MM.1S (cell line): Measurements from ENCODE around the gene SDK1.

Experiments
- EZH2phosphoT487 ChIP-seq: fragments of 300-600 bp; sonication (generic); IDR thresholded peaks from 2 replicates; pipeline ENCODE4 v1.6.1; 2018; ENCODE audit warnings: antibody characterized with exemption, low read length
- TF ChIP-seq, protein P1 (sequence below): fragments of 300-600 bp; sonication (generic); IDR thresholded peaks from 2 replicates; pipeline ENCODE4 v1.5.1; 2016; ENCODE audit warnings: antibody characterized with exemption, low read length, mixed read lengths

DNA sequence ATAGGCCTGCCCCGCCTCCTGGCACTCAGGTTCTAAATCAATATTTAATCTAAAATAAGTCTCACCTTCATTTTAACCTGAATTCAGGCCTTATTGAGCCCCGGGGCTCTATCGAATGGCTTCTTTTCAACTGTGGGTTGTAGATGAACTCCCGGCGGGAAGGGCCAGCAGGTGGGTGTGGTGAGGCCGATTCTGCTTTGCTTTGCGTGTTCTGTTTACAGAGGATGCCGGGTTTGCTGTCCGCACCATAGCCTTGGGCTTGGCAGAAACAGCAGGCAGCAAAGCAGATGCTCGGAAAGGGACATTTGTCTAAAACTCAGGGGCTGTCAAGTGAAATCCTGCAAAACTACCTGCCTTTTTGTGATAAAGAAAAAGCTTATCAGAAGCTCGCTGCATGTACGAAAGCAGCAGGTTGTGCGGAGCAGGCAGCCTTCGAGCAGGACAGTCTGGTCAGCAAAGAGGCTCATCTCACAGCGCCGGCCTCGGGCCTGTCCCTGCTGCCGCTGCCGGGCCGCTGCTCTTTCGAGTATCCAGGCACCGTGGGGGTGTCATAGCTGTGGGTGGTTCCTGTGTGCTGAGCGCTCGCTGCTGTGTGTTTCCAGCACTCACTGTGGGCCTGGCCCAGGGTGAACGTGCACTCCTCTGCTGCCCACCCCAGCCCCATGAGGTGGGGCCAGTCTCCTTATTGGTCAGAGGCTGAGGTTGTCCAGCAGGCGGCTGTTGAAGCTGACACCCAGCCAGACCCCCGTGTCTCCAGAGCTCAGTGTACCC, 946.2 kb downstream of the SDK1 start:
- TF ChIP-seq, protein P1, sequence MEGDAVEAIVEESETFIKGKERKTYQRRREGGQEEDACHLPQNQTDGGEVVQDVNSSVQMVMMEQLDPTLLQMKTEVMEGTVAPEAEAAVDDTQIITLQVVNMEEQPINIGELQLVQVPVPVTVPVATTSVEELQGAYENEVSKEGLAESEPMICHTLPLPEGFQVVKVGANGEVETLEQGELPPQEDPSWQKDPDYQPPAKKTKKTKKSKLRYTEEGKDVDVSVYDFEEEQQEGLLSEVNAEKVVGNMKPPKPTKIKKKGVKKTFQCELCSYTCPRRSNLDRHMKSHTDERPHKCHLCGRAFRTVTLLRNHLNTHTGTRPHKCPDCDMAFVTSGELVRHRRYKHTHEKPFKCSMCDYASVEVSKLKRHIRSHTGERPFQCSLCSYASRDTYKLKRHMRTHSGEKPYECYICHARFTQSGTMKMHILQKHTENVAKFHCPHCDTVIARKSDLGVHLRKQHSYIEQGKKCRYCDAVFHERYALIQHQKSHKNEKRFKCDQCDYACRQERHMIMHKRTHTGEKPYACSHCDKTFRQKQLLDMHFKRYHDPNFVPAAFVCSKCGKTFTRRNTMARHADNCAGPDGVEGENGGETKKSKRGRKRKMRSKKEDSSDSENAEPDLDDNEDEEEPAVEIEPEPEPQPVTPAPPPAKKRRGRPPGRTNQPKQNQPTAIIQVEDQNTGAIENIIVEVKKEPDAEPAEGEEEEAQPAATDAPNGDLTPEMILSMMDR: no peak
- TF ChIP-seq EZH2phosphoT487: no peak
